IMR-90 (cell line): Measurements from ENCODE around the gene HNRNPL. TPM values are rescaled to one million over a fixed set of nuclear protein-coding genes. Genes with fewer than 3 reads are reported as not detected.
A peak's percentile ranks its signal among the peaks of the same experiment; 100 is the strongest.
"Not testable (repeated sequence)": the region's sequence is repeated elsewhere in the genome, so short reads cannot be mapped to it uniquely, and the experiment has no call there.

Source experiments
- ATAC-seq: fragments of 200-7000 bp; cut with Tn5 transposase; 2 replicates; pipeline ENCODE4 v1.9.1; 2020; ENCODE audit warnings: low read depth, mild to moderate bottlenecking, moderate library complexity
- BruUV-seq: library from RNA; stranded (reverse); fragments of 400-500 nt; replicated peaks from 2 replicates; lab custom pipeline; 2021; lab: Mats Ljungman, UMichigan
- CTCF ChIA-PET: fragments of 300-600 bp; formaldehyde crosslinking; extraction: SDS; loops from one replicate; lab custom pipeline; 2021; ENCODE audit warnings: antibody characterized with exemption; lab: Yijun Ruan, JAX
- POLR2A ChIA-PET: fragments of 300-600 bp; sonication (Branson Sonifier 250); formaldehyde crosslinking; loops from one replicate; lab custom pipeline; 2022; ENCODE audit warnings: antibody characterized with exemption; ENCODE audit not compliant: unreplicated experiment; lab: Charles Lee
- DNase-seq: peaks from one replicate; pipeline ENCODE4 v3.0.0; 2013
- H2AFZ ChIP-seq: replicated peaks from 2 replicates; pipeline ENCODE3; 2013; ENCODE audit warnings: low read length, mild to moderate bottlenecking; ENCODE audit not compliant: poor library complexity
- H2AK5ac ChIP-seq: 2 replicates; pipeline ENCODE4 v1.6.1; 2013; ENCODE audit warnings: low read depth, low read length, inconsistent platforms
- H2AK9ac ChIP-seq: replicated peaks from 2 replicates; pipeline ENCODE3; 2013; ENCODE audit warnings: mild to moderate bottlenecking, low read depth, low read length, moderate library complexity; ENCODE audit not compliant: poor library complexity
- H2BK120ac ChIP-seq: 2 replicates; pipeline ENCODE4 v1.6.1; 2013; ENCODE audit warnings: low read depth, low read length, inconsistent platforms
- H2BK15ac ChIP-seq: 3 replicates; pipeline ENCODE4 v1.6.1; 2013; ENCODE audit warnings: low read depth, low read length, inconsistent platforms
- H2BK20ac ChIP-seq: 2 replicates; pipeline ENCODE4 v1.6.1; 2013; ENCODE audit warnings: low read depth, mild to moderate bottlenecking, inconsistent platforms, low read length, moderate library complexity
- H2BK5ac ChIP-seq: 2 replicates; pipeline ENCODE4 v1.6.1; 2013; ENCODE audit warnings: mild to moderate bottlenecking, low read depth, low read length, inconsistent platforms; ENCODE audit not compliant: poor library complexity, severe bottlenecking
- H3K14ac ChIP-seq: replicated peaks from 2 replicates; pipeline ENCODE4 v1.6.1; 2013; ENCODE audit warnings: low read depth, low read length, inconsistent platforms
- H3K18ac ChIP-seq: 2 replicates; pipeline ENCODE4 v1.6.1; 2013; ENCODE audit warnings: low read depth, low read length, control low read depth
- H3K23ac ChIP-seq: 2 replicates; pipeline ENCODE4 v1.6.1; 2013; ENCODE audit warnings: low read depth, low read length, inconsistent platforms
- H3K27ac ChIP-seq: 2 replicates; pipeline ENCODE4 v1.5.1; 2013; ENCODE audit warnings: mild to moderate bottlenecking, control low read depth, low read length; ENCODE audit not compliant: insufficient read depth
- H3K27me3 ChIP-seq: 2 replicates; pipeline ENCODE4 v1.6.1; 2013; ENCODE audit warnings: low read length; ENCODE audit not compliant: control insufficient read depth, insufficient read depth
- H3K36me3 ChIP-seq: 2 replicates; pipeline ENCODE4 v1.6.1; 2013; ENCODE audit warnings: low read length, mixed read lengths; ENCODE audit not compliant: control insufficient read depth, insufficient read depth
- H3K4ac ChIP-seq: 2 replicates; pipeline ENCODE4 v1.6.1; 2013; ENCODE audit warnings: low read depth, low read length, inconsistent platforms
- H3K4me1 ChIP-seq: 2 replicates; pipeline ENCODE4 v1.6.1; 2013; ENCODE audit warnings: low read length, mixed read lengths; ENCODE audit not compliant: control insufficient read depth, insufficient read depth
- H3K4me2 ChIP-seq: 2 replicates; pipeline ENCODE4 v1.6.1; 2013; ENCODE audit warnings: low read depth, mild to moderate bottlenecking, control low read depth, low read length, moderate library complexity
- H3K4me3 ChIP-seq: 2 replicates; pipeline ENCODE4 v1.5.1; 2013; ENCODE audit warnings: low read depth, mild to moderate bottlenecking, control low read depth, low read length, moderate library complexity; ENCODE audit not compliant: insufficient read depth
- H3K56ac ChIP-seq: 2 replicates; pipeline ENCODE4 v1.6.1; 2013; ENCODE audit warnings: low read length, inconsistent platforms; ENCODE audit not compliant: insufficient read depth; ENCODE audit errors: extremely low read depth
- H3K79me1 ChIP-seq, 2 experiments: 2 replicates each; pipeline ENCODE4 v1.6.1; 2013; ENCODE audit warnings: low read length in 2 of 2, inconsistent platforms in 1 of 2, low read depth in 1 of 2
- H3K9ac ChIP-seq: 2 replicates; pipeline ENCODE4 v1.6.1; 2013; ENCODE audit warnings: low read depth, low read length, control low read depth
- H3K9me1 ChIP-seq: 2 replicates; pipeline ENCODE4 v1.6.1; 2013; ENCODE audit warnings: low read length, inconsistent platforms; ENCODE audit not compliant: insufficient read depth
- H3K9me3 ChIP-seq: 2 replicates; pipeline ENCODE4 v1.6.1; 2013; ENCODE audit warnings: low read length; ENCODE audit not compliant: control insufficient read depth, insufficient read depth
- H4K20me1 ChIP-seq: 2 replicates; pipeline ENCODE4 v1.6.1; 2013; ENCODE audit warnings: low read length, inconsistent platforms; ENCODE audit not compliant: insufficient read depth
- H4K5ac ChIP-seq: 2 replicates; pipeline ENCODE4 v1.6.1; 2013; ENCODE audit warnings: mild to moderate bottlenecking, low read depth, low read length, control low read depth
- H4K8ac ChIP-seq, 2 experiments: 2 replicates each; pipeline ENCODE4 v1.6.1; 2013; ENCODE audit warnings: low read depth in 2 of 2, low read length in 2 of 2, control low read depth in 1 of 2, inconsistent platforms in 1 of 2
- H4K91ac ChIP-seq: 2 replicates; pipeline ENCODE4 v1.6.1; 2013; ENCODE audit warnings: low read depth, low read length, inconsistent platforms; ENCODE audit not compliant: insufficient read depth
- CHD1 ChIP-seq: IDR thresholded peaks from 2 replicates; pipeline ENCODE4 v1.6.1; 2012; ENCODE audit warnings: low read depth, low read length, improper control_type of control experiment
- MAZ ChIP-seq: IDR thresholded peaks from 2 replicates; pipeline ENCODE4 v1.6.1; 2012; ENCODE audit warnings: low read depth, mild to moderate bottlenecking, low read length, improper control_type of control experiment, moderate library complexity, borderline replicate concordance
- NFE2L2 ChIP-seq: fragments of 150-350 bp; IDR thresholded peaks from 2 replicates; pipeline ENCODE4 v1.6.1; 2016; ENCODE audit warnings: low read depth, mild to moderate bottlenecking, low read length
- RAD21 ChIP-seq: IDR thresholded peaks from 2 replicates; pipeline ENCODE4 v1.6.1; 2012; ENCODE audit warnings: low read length, improper control_type of control experiment
- WGBS, 2 experiments: methylation state at CpG; one replicate each; pipeline versions ENCODE4 v1.1.5 to v1.1.7; 2013; ENCODE audit warnings: missing lambda C conversion rate in 2 of 2; ENCODE audit not compliant: insufficient read length in 1 of 2; ENCODE audit errors: extremely low coverage in 2 of 2; 5-methylcytosine and 5-hydroxymethylcytosine counted together
- dilution Hi-C: fragments of 300-500 bp; cut with HindIII; formaldehyde crosslinking; loops from one replicate; pipeline ENCODE4 v1.14.3; 2018; ENCODE audit warnings: low sequenced_read_pairs; ENCODE audit not compliant: unreplicated experiment
- in situ Hi-C: fragments of 300-500 bp; cut with MboI; formaldehyde crosslinking; loops from 3 replicates; pipeline ENCODE4 v1.14.3; 2019; ENCODE audit warnings: low sequenced_read_pairs, inconsistent platforms, mixed read lengths
- intact Hi-C: fragments of 100-400 bp; cut with micrococcal nuclease; formaldehyde crosslinking; loops from 2 replicates; pipeline ENCODE4 v1.10.0; 2022
- polyA plus RNA-seq, 3 experiments: library from polyadenylated mRNA; depleted of rRNA; stranded (reverse); fragments of >200 nt; gene quantifications; 2 replicates each; pipeline ENCODE4 v1.2.3, GENCODE V29; 2012; ENCODE audit warnings: low replicate concordance in 1 of 3
- total RNA-seq: library from RNA; depleted of rRNA; stranded (reverse); fragments of >200 nt; gene quantifications from 2 replicates; pipeline ENCODE4 v1.2.3, GENCODE V29; 2012
- TF ChIP-seq, protein P1 (sequence below): fragments of 150-350 bp; IDR thresholded peaks from 2 replicates; pipeline ENCODE4 v1.6.1; 2016; ENCODE audit warnings: low read depth, mild to moderate bottlenecking, low read length, moderate library complexity, borderline replicate concordance

HNRNPL gene
- total and polyA plus RNA-seq, 2 of the 4 experiments (the other 2 are of a cell fraction), result 277 to 429 TPM

DNA sequence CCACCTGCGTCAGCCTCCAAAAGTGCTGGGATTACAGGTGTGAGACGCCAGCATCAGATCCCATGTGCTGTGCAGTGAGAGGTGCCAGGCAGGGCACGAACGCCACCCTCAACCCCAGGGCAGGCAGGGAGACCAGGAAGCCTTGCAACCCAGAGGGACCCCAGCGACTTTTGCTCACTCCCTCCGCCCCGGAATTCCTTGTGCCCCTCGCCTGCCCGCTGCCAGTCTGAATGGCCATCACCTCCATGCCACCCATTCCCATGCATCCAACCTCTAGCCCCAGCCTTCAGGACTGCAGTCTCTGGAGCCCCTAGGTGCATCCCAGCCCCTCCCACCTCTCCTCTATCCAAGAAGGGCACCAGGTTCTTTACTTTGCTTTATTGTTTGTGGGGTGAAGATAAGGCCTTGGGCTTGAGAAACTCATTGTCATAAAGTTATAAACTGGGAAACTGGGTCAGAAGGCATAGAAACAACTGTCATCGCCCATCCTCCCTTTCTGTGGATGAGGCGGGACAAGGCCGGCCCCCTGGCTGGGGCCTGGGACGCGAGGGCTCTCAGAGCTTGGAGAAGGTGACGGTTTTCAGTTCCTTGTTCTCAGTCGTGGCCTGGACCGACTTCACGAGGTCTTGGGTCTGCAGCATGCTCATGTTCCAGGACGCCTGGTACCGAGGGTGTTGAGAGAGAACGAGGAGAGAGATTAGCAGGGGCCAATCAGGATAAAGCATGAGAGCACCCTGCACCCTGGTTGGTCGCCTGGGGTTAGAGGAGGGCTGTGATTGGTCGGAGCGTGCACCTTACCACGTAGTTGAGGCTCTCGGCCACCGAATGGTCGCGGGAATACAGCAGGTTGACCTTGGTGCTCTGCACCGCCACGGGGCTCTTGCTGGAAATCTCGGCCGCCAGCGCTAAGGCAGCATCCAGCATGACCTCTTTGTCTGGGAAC is 34.5 kb downstream of the HNRNPL start:
- Histone ChIP-seq H4K5ac (no peak overlapping the region), H3K9ac (no peak overlapping the region), H3K27ac (no peak overlapping the region), H3K9me1 (0 out of 2 replicates have a peak, but pooled peaks cover 10% of the 10 kb centered on the region), H3K27me3 (no peaks in the 10 kb centered on the region), H3K9me3 (no peaks in the 10 kb centered on the region), H3K36me3 (peaks cover 28% of the 10 kb centered on the region), H3K4me3 (no peak overlapping the region), H3K4ac (no peak overlapping the region), H3K79me1 (0 out of 4 replicates have a peak, but pooled peaks cover 0 to 2% of the 10 kb centered on the region in 2 experiments), H2AK9ac (no peak overlapping the region), H3K4me2 (no peak overlapping the region), H4K20me1 (no peaks in the 10 kb centered on the region), H3K14ac (no peak overlapping the region), H3K18ac (no peak overlapping the region), H3K4me1 (no peaks in the 10 kb centered on the region), H3K23ac (no peak overlapping the region), H3K56ac (no peak overlapping the region), H2BK20ac (no peak overlapping the region), H2AFZ (no peak overlapping the region), H4K8ac (no peak overlapping the region), H2BK120ac (no peak overlapping the region), H2BK5ac (no peak overlapping the region), H2AK5ac (no peak overlapping the region), H4K91ac (no peak overlapping the region), H2BK15ac (no peak overlapping the region)
- ChIA-PET POLR2A (no interaction called here), CTCF (no interaction called here)
- TF ChIP-seq MAZ, result no peak
- TF ChIP-seq NFE2L2, result no peak
- no peak for TF ChIP-seq CHD1
- TF ChIP-seq, protein P1, sequence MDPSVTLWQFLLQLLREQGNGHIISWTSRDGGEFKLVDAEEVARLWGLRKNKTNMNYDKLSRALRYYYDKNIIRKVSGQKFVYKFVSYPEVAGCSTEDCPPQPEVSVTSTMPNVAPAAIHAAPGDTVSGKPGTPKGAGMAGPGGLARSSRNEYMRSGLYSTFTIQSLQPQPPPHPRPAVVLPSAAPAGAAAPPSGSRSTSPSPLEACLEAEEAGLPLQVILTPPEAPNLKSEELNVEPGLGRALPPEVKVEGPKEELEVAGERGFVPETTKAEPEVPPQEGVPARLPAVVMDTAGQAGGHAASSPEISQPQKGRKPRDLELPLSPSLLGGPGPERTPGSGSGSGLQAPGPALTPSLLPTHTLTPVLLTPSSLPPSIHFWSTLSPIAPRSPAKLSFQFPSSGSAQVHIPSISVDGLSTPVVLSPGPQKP, result no peak
- TF ChIP-seq RAD21, result no peak
- intact Hi-C loops, result no loop called here
- dilution Hi-C loops, result no loop called here
- in situ Hi-C loops, result no loop called here
- DNase-seq, result no peak
- ATAC-seq, result no peak
- 94% methylated on average over 12 of the region's 34 CpGs; no CpG with 5 or more reads in 1 of the 2 experiments for WGBS, 2 experiments
- TSS peak; percentile 86 for BruUV-seq

DNA sequence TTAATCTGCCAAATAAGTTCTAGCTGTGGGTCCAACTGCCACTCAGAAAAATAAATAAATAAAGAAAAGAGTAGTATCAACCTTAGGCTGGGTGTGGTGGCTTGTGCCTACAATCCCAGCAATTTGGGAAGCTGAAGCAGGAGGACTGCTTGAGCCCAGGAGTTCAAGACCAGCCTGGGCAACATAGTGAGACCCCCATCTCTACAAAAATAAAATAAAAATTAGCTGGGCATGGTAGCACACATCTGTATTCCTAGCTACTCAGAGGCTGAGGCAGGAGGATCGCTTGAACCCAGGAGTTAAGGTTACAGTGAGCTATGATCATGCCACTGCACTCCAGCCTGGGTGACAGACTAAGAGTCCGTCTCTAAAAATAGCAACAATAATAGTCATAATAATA is 35.9 kb downstream of the HNRNPL start:
- H2AK9ac ChIP-seq, intact Hi-C loops, H3K79me1 ChIP-seq, H3K27ac ChIP-seq, H4K8ac ChIP-seq, H4K91ac ChIP-seq, H3K4me1 ChIP-seq, H2BK15ac ChIP-seq, H3K4me2 ChIP-seq, BruUV-seq, POLR2A ChIA-PET, dilution Hi-C loops, H3K18ac ChIP-seq, H4K20me1 ChIP-seq, H2AK5ac ChIP-seq, H3K27me3 ChIP-seq, H3K4ac ChIP-seq, H3K9me3 ChIP-seq, in situ Hi-C loops, H2BK20ac ChIP-seq, CTCF ChIA-PET, H3K23ac ChIP-seq, H3K14ac ChIP-seq, H3K56ac ChIP-seq, ATAC-seq, H2BK5ac ChIP-seq, DNase-seq, H3K9ac ChIP-seq, H4K5ac ChIP-seq, H3K4me3 ChIP-seq, H3K9me1 ChIP-seq, H2BK120ac ChIP-seq, H2AFZ ChIP-seq: not testable (repeated sequence)
- WGBS, 2 experiments, result no CpG with 5 or more reads among the region's 2 CpGs
- peaks cover 28% of the 10 kb centered on the region for H3K36me3 ChIP-seq
